H1 (cell line): Measurements from ENCODE around the gene ZNF609. TPM values are rescaled to one million over a fixed set of nuclear protein-coding genes. Genes with fewer than 3 reads are reported as not detected.
"Not testable (repeated sequence)": the region's sequence is repeated elsewhere in the genome, so short reads cannot be mapped to it uniquely, and the experiment has no call there.

Experiments
- CTCF ChIA-PET: fragments of 300-600 bp; sonication (Branson Sonifier 250); formaldehyde crosslinking; loops from one replicate; lab custom pipeline; 2021; ENCODE audit not compliant: partially characterized antibody; lab: Charles Lee
- POLR2A ChIA-PET: fragments of 300-600 bp; sonication (Branson Sonifier 250); formaldehyde crosslinking; loops from one replicate; lab custom pipeline; 2021; ENCODE audit warnings: inconsistent platforms; ENCODE audit not compliant: partially characterized antibody; lab: Charles Lee
- DNase-seq, 2 experiments: peaks; one replicate each; pipeline versions ENCODE4 v3.0.0 to v3.0.0-alpha.2; 2010 to 2022; ENCODE audit warnings: low spot score in 2 of 2, low read depth in 1 of 2, mixed read lengths in 1 of 2
- FAIRE-seq: peaks from 2 replicates; lab custom pipeline; 2011; peaks lifted over from hg19 to GRCh38; lab: Jason Lieb, UNC
- H2AFZ ChIP-seq: 2 replicates; pipeline ENCODE4 v1.8.1; 2012; ENCODE audit warnings: low read length, inconsistent platforms
- H2AK5ac ChIP-seq: 2 replicates; pipeline ENCODE4 v1.6.1; 2013; ENCODE audit warnings: low read depth, low read length
- H2BK120ac ChIP-seq: replicated peaks from 2 replicates; pipeline ENCODE3; 2013; ENCODE audit warnings: low read depth, low read length, inconsistent platforms
- H2BK12ac ChIP-seq: 2 replicates; pipeline ENCODE4 v1.6.1; 2013; ENCODE audit warnings: low read depth, low read length
- H2BK15ac ChIP-seq: 2 replicates; pipeline ENCODE4 v1.6.1; 2013; ENCODE audit warnings: low read length
- H2BK20ac ChIP-seq: 2 replicates; pipeline ENCODE4 v1.6.1; 2013; ENCODE audit warnings: low read length
- H2BK5ac ChIP-seq: 2 replicates; pipeline ENCODE4 v1.6.1; 2013; ENCODE audit warnings: low read depth, low read length
- H3K14ac ChIP-seq: 2 replicates; pipeline ENCODE4 v1.6.1; 2013; ENCODE audit warnings: inconsistent platforms; ENCODE audit not compliant: insufficient read length
- H3K18ac ChIP-seq: 2 replicates; pipeline ENCODE4 v1.6.1; 2013; ENCODE audit warnings: low read length; ENCODE audit errors: extremely low read depth
- H3K23ac ChIP-seq: 2 replicates; pipeline ENCODE4 v1.6.1; 2013; ENCODE audit warnings: inconsistent platforms; ENCODE audit not compliant: insufficient read length
- H3K23me2 ChIP-seq: 2 replicates; pipeline ENCODE4 v1.6.1; 2013; ENCODE audit warnings: low read depth, low read length
- H3K27ac ChIP-seq: 2 replicates; pipeline ENCODE4 v1.6.1; 2011; ENCODE audit warnings: low read depth, low read length, inconsistent platforms
- H3K27me3 ChIP-seq, 4 experiments: replicated peaks in 1 of 4; 1 replicate in 1 of 4; 2 replicates in 3 of 4; pipeline versions ENCODE4 v1.6.1 to v1.8.1; 2011 to 2013; ENCODE audit warnings: low read length in 3 of 4, mild to moderate bottlenecking in 3 of 4, inconsistent platforms in 2 of 4, mixed read lengths in 2 of 4, moderate library complexity in 1 of 4; ENCODE audit not compliant: control insufficient read depth in 3 of 4, insufficient read depth in 3 of 4; ENCODE audit errors: extremely low read depth in 1 of 4
- H3K36me3 ChIP-seq, 4 experiments: 2 replicates each; pipeline versions ENCODE4 v1.6.1 to v1.8.1; 2011 to 2013; ENCODE audit warnings: mild to moderate bottlenecking in 4 of 4, low read length in 3 of 4, moderate library complexity in 2 of 4, control low read depth in 1 of 4, inconsistent platforms in 1 of 4; ENCODE audit not compliant: insufficient read depth in 4 of 4, control insufficient read depth in 2 of 4
- H3K4ac ChIP-seq: replicated peaks from 2 replicates; pipeline ENCODE3; 2013; ENCODE audit warnings: low read length, low read depth, mixed read lengths, inconsistent platforms; ENCODE audit not compliant: insufficient read length
- H3K4me1 ChIP-seq, 4 experiments: replicated peaks in 1 of 4; 1 replicate in 1 of 4; 2 replicates in 3 of 4; pipeline versions ENCODE4 v1.6.1 to v1.8.1; 2011 to 2013; ENCODE audit warnings: low read length in 3 of 4, inconsistent platforms in 2 of 4, mixed read lengths in 1 of 4; ENCODE audit not compliant: insufficient read depth in 4 of 4, control insufficient read depth in 3 of 4
- H3K4me2 ChIP-seq, 2 experiments: 2 replicates each; pipeline versions ENCODE4 v1.6.1 to v1.8.1; 2011 to 2013; ENCODE audit warnings: low read depth in 2 of 2, low read length in 2 of 2, control low read depth in 1 of 2, inconsistent platforms in 1 of 2, mild to moderate bottlenecking in 1 of 2; ENCODE audit not compliant: insufficient read depth in 1 of 2
- H3K4me3 ChIP-seq, 4 experiments: fragments of 200-600, 300-600 bp in 1 of 4; sonication (generic), shearing (Covaris generic), sonication (Bioruptor Twin) in 1 of 4; 2 replicates each; pipeline versions ENCODE4 v1.5.1 to v1.8.1; 2011 to 2016; ENCODE audit warnings: low read length in 4 of 4, low read depth in 3 of 4, control low read depth in 2 of 4, inconsistent platforms in 2 of 4, mild to moderate bottlenecking in 2 of 4, mixed read lengths in 1 of 4, moderate library complexity in 1 of 4; ENCODE audit not compliant: insufficient read depth in 2 of 4; ENCODE audit errors: extremely low read depth in 1 of 4
- H3K56ac ChIP-seq: replicated peaks from 2 replicates; pipeline ENCODE3; 2013; ENCODE audit warnings: low read depth, mild to moderate bottlenecking, mixed read lengths, low read length, inconsistent platforms; ENCODE audit not compliant: insufficient read length
- H3K79me1 ChIP-seq: 2 replicates; pipeline ENCODE4 v1.6.1; 2013; ENCODE audit warnings: low read depth, low read length, control low read depth
- H3K79me2 ChIP-seq, 2 experiments: 2 replicates each; pipeline versions ENCODE4 v1.6.1 to v1.8.1; 2012 to 2013; ENCODE audit warnings: low read length in 2 of 2, mild to moderate bottlenecking in 2 of 2, inconsistent platforms in 1 of 2; ENCODE audit not compliant: insufficient read depth in 2 of 2, control insufficient read depth in 1 of 2
- H3K9ac ChIP-seq, 4 experiments: replicated peaks in 1 of 4; 1 replicate in 1 of 4; 2 replicates in 3 of 4; pipeline versions ENCODE4 v1.6.1 to v1.8.1; 2011 to 2013; ENCODE audit warnings: low read depth in 3 of 4, low read length in 3 of 4, control low read depth in 2 of 4, mild to moderate bottlenecking in 2 of 4, moderate library complexity in 2 of 4, inconsistent platforms in 1 of 4; ENCODE audit errors: extremely low read depth in 1 of 4
- H3K9me3 ChIP-seq, 2 experiments: 2 replicates each; pipeline versions ENCODE4 v1.6.1 to v1.8.1; 2012 to 2013; ENCODE audit warnings: mild to moderate bottlenecking in 2 of 2, moderate library complexity in 2 of 2, control low read depth in 1 of 2, inconsistent platforms in 1 of 2, low read depth in 1 of 2, low read length in 1 of 2, mixed read lengths in 1 of 2; ENCODE audit not compliant: insufficient read depth in 2 of 2
- H4K20me1 ChIP-seq, 2 experiments: replicated peaks in 1 of 2; 2 replicates each; pipeline versions ENCODE3 to v1.8.1; 2011 to 2013; ENCODE audit warnings: inconsistent platforms in 2 of 2, low read length in 2 of 2, mild to moderate bottlenecking in 1 of 2; ENCODE audit not compliant: insufficient read depth in 2 of 2, control insufficient read depth in 1 of 2
- H4K5ac ChIP-seq: 2 replicates; pipeline ENCODE4 v1.6.1; 2013; ENCODE audit warnings: low read length, low read depth, mixed read lengths, inconsistent platforms; ENCODE audit not compliant: insufficient read length
- H4K8ac ChIP-seq: 2 replicates; pipeline ENCODE4 v1.8.0; 2013; ENCODE audit warnings: mild to moderate bottlenecking, moderate library complexity, low read length, inconsistent platforms; ENCODE audit not compliant: insufficient read depth; ENCODE audit errors: extremely low read depth
- H4K91ac ChIP-seq: replicated peaks from 2 replicates; pipeline ENCODE3; 2013; ENCODE audit warnings: low read length, mixed read lengths, inconsistent platforms; ENCODE audit not compliant: insufficient read length
- CBX5 ChIP-seq: fragments of 300-800, 300-1000 bp; sonication (generic); IDR thresholded peaks from 2 replicates; pipeline ENCODE4 v1.7.1; 2016; ENCODE audit warnings: antibody characterized with exemption, low read length, low read depth
- EP300 ChIP-seq, 2 experiments: IDR thresholded peaks; 1 replicate in 1 of 2; 2 replicates in 1 of 2; pipeline ENCODE4 v1.6.1; 2011 to 2012; ENCODE audit warnings: low read depth in 2 of 2, low read length in 2 of 2, mild to moderate bottlenecking in 2 of 2, borderline replicate concordance in 1 of 2, inconsistent platforms in 1 of 2, moderate library complexity in 1 of 2
- TCF12 ChIP-seq: IDR thresholded peaks from 2 replicates; pipeline ENCODE4 v1.6.1; 2011; ENCODE audit warnings: low read depth, mild to moderate bottlenecking, low read length
- WGBS, 2 experiments: shearing (Covaris generic) in 1 of 2; methylation state at CpG; one replicate each; pipeline versions ENCODE4 v1.1.6 to v1.1.7; 2013 to 2015; ENCODE audit warnings: low lambda C conversion rate in 2 of 2, mixed read lengths in 2 of 2, inconsistent platforms in 1 of 2, low coverage in 1 of 2, missing lambda C conversion rate in 1 of 2; ENCODE audit not compliant: insufficient replicate concordance in 2 of 2, insufficient coverage in 1 of 2, insufficient read length in 1 of 2; ENCODE audit errors: extremely low coverage in 1 of 2, missing lambda C conversion rate in 1 of 2; 5-methylcytosine and 5-hydroxymethylcytosine counted together
- polyA plus RNA-seq, 7 experiments: library from polyadenylated mRNA; depleted of rRNA in 3 of 7; stranded (reverse) in 5 of 7; unstranded in 2 of 7; fragments of >200 nt in 5 of 7; fragments of 200-250 nt in 2 of 7; gene quantifications; 1 replicate in 5 of 7; 2 replicates in 1 of 7; 4 replicates in 1 of 7; pipeline versions ENCODE4 v1.2.1 to v1.2.3, GENCODE V29; 2011 to 2013; ENCODE audit warnings: missing spikeins in 2 of 7, mixed read lengths in 2 of 7
- total RNA-seq: library from RNA; stranded (reverse); fragmentation: NEBNext Ultra II Directional; extraction: Animal tissue kit (Norgen Biotek cat#: 25700); gene quantifications from 2 replicates; pipeline ENCODE4 v1.2.1, GENCODE V29; 2021

Gene ZNF609
- total and polyA plus RNA-seq, 2 of the 8 experiments (the other 6 are each of a cell fraction or from before 2014, with no cell fraction given) = 15.5 to 47.8 TPM

DNA sequence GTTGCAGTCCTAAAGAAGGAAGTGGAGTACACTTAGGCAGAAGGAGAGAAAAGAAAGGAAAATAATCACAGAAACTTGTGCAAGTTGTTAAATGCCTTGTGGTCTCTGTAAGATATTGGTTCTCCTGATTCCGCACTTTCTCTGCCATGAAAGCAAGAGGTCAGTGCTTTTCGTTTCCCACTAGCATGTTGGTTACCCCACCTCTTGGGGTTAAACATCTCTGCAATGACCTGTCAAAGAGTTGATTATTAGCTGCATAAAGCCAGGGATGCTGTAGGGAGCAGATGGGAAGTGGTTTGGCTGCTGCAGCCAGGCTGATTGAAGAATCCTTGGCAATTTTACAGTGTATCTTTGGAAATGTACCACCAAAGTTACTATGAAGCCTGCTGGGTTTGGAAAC lies 33.3 kb downstream of the ZNF609 start (continued):
- no peak for TF ChIP-seq EP300 (IDR thresholded peaks at IDR 0.05; ENCODE audit: borderline replicate concordance in 1 of 2, low read depth in 2 of 2, low read length in 2 of 2)
- no peak for TF ChIP-seq TCF12
- TF ChIP-seq CBX5 = no peak

- H2BK20ac ChIP-seq, H3K18ac ChIP-seq, H2BK5ac ChIP-seq, H2BK12ac ChIP-seq, H2AFZ ChIP-seq, H3K27ac ChIP-seq, H3K4me2 ChIP-seq, POLR2A ChIA-PET, H2BK120ac ChIP-seq, H4K8ac ChIP-seq, H3K9me3 ChIP-seq, H3K4me1 ChIP-seq, H3K56ac ChIP-seq, H3K9ac ChIP-seq, DNase-seq, H3K23me2 ChIP-seq, H2AK5ac ChIP-seq, H3K4ac ChIP-seq, H4K5ac ChIP-seq, H3K23ac ChIP-seq, H2BK15ac ChIP-seq, H3K4me3 ChIP-seq, H3K14ac ChIP-seq, FAIRE-seq, H4K91ac ChIP-seq, H3K27me3 ChIP-seq: not testable (repeated sequence)
- Histone ChIP-seq H3K79me2 (peaks cover 0 to 78% of the 10 kb centered on the region in 2 experiments; a peak in 3 of 4 replicates), H4K20me1 (peaks cover 6 to 12% of the 10 kb centered on the region in 2 experiments), H3K36me3 (peaks cover 9 to 19% (median 16%) of the 10 kb centered on the region in 4 experiments), H3K79me1 (peaks cover 11% of the 10 kb centered on the region)
- WGBS, 2 experiments = 86% methylated on average over 2 of the region's 2 CpGs; no CpG with 5 or more reads in 1 of the 2 experiments
- CTCF ChIA-PET = interaction anchor here (1.5 kb wide), 1 partner anchor 17 kb away, joined by 4 read pairs; no protein-coding TSS in a partner anchor
Measured at GRCh38 chr15:64495968-64496367, 35.6 kb downstream of the ZNF609 start.
